ENCODE results near the gene HOXD8. TPM values are rescaled to one million over a fixed set of nuclear protein-coding genes. Genes with fewer than 3 reads are reported as not detected.
A peak's percentile ranks its signal among the peaks of the same experiment; 100 is the strongest.

HOXD8 gene
- total and polyA plus RNA-seq, 10 of the 15 experiments (the other 5 are each of a cell fraction or from before 2014, with no cell fraction given): not detected

DNA sequence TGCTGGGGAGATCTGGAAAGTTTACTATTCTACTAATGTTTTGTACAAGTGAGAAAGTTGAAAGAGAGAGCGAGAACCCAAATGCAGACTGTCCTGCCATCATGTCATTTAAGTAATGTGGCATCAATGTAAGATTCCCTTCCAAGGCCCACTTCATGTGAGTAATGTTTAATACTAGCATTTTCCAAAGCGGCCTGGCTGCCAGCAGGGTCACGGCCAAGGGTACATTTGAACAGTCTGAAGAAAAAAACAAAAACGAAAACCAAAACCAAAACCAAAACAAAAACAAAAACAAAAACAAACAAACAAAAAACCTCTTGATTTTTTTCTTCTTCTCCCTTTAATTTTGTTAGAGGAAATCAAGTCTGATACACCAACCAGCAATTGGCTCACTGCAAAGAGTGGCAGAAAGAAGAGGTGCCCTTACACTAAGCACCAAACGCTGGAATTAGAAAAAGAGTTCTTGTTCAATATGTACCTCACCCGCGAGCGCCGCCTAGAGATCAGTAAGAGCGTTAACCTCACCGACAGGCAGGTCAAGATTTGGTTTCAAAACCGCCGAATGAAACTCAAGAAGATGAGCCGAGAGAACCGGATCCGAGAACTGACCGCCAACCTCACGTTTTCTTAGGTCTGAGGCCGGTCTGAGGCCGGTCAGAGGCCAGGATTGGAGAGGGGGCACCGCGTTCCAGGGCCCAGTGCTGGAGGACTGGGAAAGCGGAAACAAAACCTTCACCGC, 10.7 kb upstream of the HOXD8 start:
- Histone ChIP-seq H3K27ac (ENCODE audit: control insufficient read depth, insufficient read depth) (no peak overlapping the region), H3K27me3 (replicated peaks in 1 of 2; ENCODE audit: control insufficient read depth in 2 of 2, insufficient read depth in 2 of 2, low read length in 1 of 2) (peaks cover 8 to 40% of the 10 kb centered on the region in 2 experiments), H3K4me1 (ENCODE audit: control insufficient read depth, insufficient read depth, low read length) (no peaks in the 10 kb centered on the region), H4K20me1 (ENCODE audit: control insufficient read depth, insufficient read depth) (no peaks in the 10 kb centered on the region), H3K4me3 (0 out of 2 replicates have a peak overlapping the region, but pooled peaks have one; percentile 7), H3K4me2 (ENCODE audit: control insufficient read depth, insufficient read depth) (0 out of 2 replicates have a peak overlapping the region, but pooled peaks have one; percentile 38), H2AFZ (ENCODE audit: control insufficient read depth, low read depth, low read length) (no peak overlapping the region), H3K79me2 (ENCODE audit: control insufficient read depth, insufficient read depth, low read length) (no peaks in the 10 kb centered on the region), H3K9me3 (replicated peaks; ENCODE audit: control insufficient read depth, insufficient read depth, low read length) (peaks cover 1% of the 10 kb centered on the region; the same call in 1 of the 3 replicates), H3K9ac (ENCODE audit: control insufficient read depth, insufficient read depth, low read length) (no peak overlapping the region), H3K36me3 (ENCODE audit: control insufficient read depth in 2 of 2, insufficient read depth in 2 of 2, low read length in 1 of 2) (no peaks in the 10 kb centered on the region)
- ChIA-PET CTCF (no interaction called here), SMC1A (ENCODE audit: uncharacterized antibody, unreplicated experiment) (no interaction called here), RAD21 (ENCODE audit: unreplicated experiment) (no interaction called here), POLR2A (no interaction called here)
- TF ChIP-seq SREBF1 (IDR thresholded peaks at IDR 0.05; ENCODE audit: low read length) (no peak), CTCF (IDR thresholded peaks at IDR 0.05 in 2 of 3, conservative IDR thresholded peaks at IDR 0.05 in 1 of 3; ENCODE audit: control insufficient read depth in 2 of 3, extremely low read depth in 1 of 3, insufficient read depth in 1 of 3, low read depth in 3 of 3, low read length in 3 of 3) (peak; percentile 31 to 55 (median 47); a peak in 5 of 6 replicates), RUNX3 (IDR thresholded peaks at IDR 0.05; ENCODE audit: low read length) (peak; percentile 8; the same call in 1 of the 2 replicates)
- DNase-seq (ENCODE audit: low read depth, low spot score): no peak
- in situ Hi-C loops (cut with MboI): no loop called here
- 16% methylated on average over 24 of the region's 24 CpGs for WGBS (ENCODE audit: insufficient coverage, insufficient replicate concordance, low lambda C conversion rate, missing lambda C conversion rate)
- BruUV-seq (replicated peaks): no TSS peak
- intact Hi-C loops (cut with micrococcal nuclease; ENCODE audit: unreplicated experiment): no loop called here
- ATAC-seq: peak; percentile 62
- peak; percentile 44 for FAIRE-seq
